MM.1S (cell line): Measurements from ENCODE around the gene IFNB1.

Source experiments
- DNase-seq: peaks from one replicate; pipeline ENCODE4 v3.0.0-alpha.2; 2015
- H2AFZ ChIP-seq: fragments of 300-600 bp; sonication (generic); 2 replicates; pipeline ENCODE4 v1.6.0; 2016; ENCODE audit warnings: antibody characterized with exemption, low read length
- H3F3A ChIP-seq: fragments of 300-600 bp; sonication (generic); 2 replicates; pipeline ENCODE4 v1.6.1; 2016; ENCODE audit warnings: mild to moderate bottlenecking, antibody characterized with exemption, low read length, moderate library complexity, mixed read lengths; ENCODE audit not compliant: insufficient read depth
- H3K27ac ChIP-seq: fragments of 300-600 bp; sonication (generic); 2 replicates; pipeline ENCODE4 v1.5.1; 2016; ENCODE audit warnings: mild to moderate bottlenecking, low read length
- H3K27me3 ChIP-seq: fragments of 300-600 bp; sonication (generic); replicated peaks from 2 replicates; pipeline ENCODE4 v1.6.0; 2016; ENCODE audit warnings: low read length; ENCODE audit not compliant: insufficient read depth
- H3K36me3 ChIP-seq: fragments of 300-600 bp; sonication (generic); replicated peaks from 2 replicates; pipeline ENCODE4 v1.6.1; 2016; ENCODE audit warnings: mild to moderate bottlenecking, low read length, mixed read lengths; ENCODE audit not compliant: insufficient read depth
- H3K4me1 ChIP-seq: fragments of 300-600 bp; sonication (generic); 2 replicates; pipeline ENCODE4 v1.6.1; 2016; ENCODE audit warnings: low read length, mixed read lengths
- H3K4me2 ChIP-seq: fragments of 300-600 bp; sonication (generic); 2 replicates; pipeline ENCODE4 v1.6.0; 2016; ENCODE audit warnings: low read depth, low read length
- H3K4me3 ChIP-seq: fragments of 300-600 bp; sonication (generic); 2 replicates; pipeline ENCODE4 v1.5.1; 2016; ENCODE audit warnings: low read length, mixed read lengths
- H3K79me2 ChIP-seq: fragments of 300-600 bp; sonication (generic); 2 replicates; pipeline ENCODE4 v1.6.1; 2016; ENCODE audit warnings: mixed run types, low read length, mixed read lengths
- H3K9ac ChIP-seq: fragments of 300-600 bp; sonication (generic); 2 replicates; pipeline ENCODE4 v1.6.1; 2016; ENCODE audit warnings: low read length, mixed read lengths
- H3K9me2 ChIP-seq: fragments of 300-600 bp; sonication (generic); replicated peaks from 2 replicates; pipeline ENCODE4 v1.6.1; 2016; ENCODE audit warnings: mild to moderate bottlenecking, low read length, mixed read lengths; ENCODE audit not compliant: insufficient read depth
- H3K9me3 ChIP-seq: fragments of 300-600 bp; sonication (generic); replicated peaks from 2 replicates; pipeline ENCODE4 v1.6.1; 2016; ENCODE audit warnings: mild to moderate bottlenecking, low read length, mixed read lengths; ENCODE audit not compliant: insufficient read depth
- H4K20me1 ChIP-seq: fragments of 300-600 bp; sonication (generic); 2 replicates; pipeline ENCODE4 v1.6.1; 2016; ENCODE audit warnings: mild to moderate bottlenecking, low read length, moderate library complexity, mixed read lengths; ENCODE audit not compliant: insufficient read depth
- EZH2 ChIP-seq: fragments of 300-600 bp; sonication (generic); optimal IDR thresholded peaks from 2 replicates; pipeline ENCODE3; 2017; ENCODE audit warnings: low read depth, mild to moderate bottlenecking, antibody characterized with exemption, low read length, mixed read lengths
- EZH2phosphoT487 ChIP-seq: fragments of 300-600 bp; sonication (generic); IDR thresholded peaks from 2 replicates; pipeline ENCODE4 v1.6.1; 2018; ENCODE audit warnings: antibody characterized with exemption, low read length
- TF ChIP-seq, protein P1 (sequence below): fragments of 300-600 bp; sonication (generic); IDR thresholded peaks from 2 replicates; pipeline ENCODE4 v1.5.1; 2016; ENCODE audit warnings: antibody characterized with exemption, low read length, mixed read lengths

IFNB1 gene

DNA sequence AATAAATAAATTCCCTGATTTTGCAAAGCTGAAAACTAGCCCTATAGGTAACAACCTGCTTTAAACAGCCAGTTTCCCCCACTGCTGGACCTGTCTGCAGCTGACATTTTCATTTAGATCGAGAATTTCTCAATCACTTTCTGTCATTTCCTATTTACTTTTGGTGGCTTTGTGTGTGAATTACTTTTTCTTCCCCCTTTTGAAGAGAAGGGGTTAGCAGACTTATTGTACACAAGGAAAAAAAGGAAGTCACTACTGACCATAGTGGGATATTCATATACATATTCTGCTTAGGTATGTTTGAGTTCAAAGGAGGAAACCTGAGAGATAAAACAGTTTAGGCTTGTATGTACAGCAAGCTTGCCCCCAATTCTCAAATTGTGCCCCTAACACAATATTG, 27.0 kb upstream of the IFNB1 start:
- Histone ChIP-seq H3K4me2 (no peak overlapping the region), H3K27me3 (no peaks in the 10 kb centered on the region), H3K27ac (no peak overlapping the region), H3K36me3 (no peaks in the 10 kb centered on the region), H4K20me1 (no peaks in the 10 kb centered on the region), H3K9ac (no peak overlapping the region), H3K4me1 (no peaks in the 10 kb centered on the region), H3K79me2 (no peaks in the 10 kb centered on the region), H3K9me2 (no peaks in the 10 kb centered on the region), H3K4me3 (no peak overlapping the region), H3K9me3 (no peaks in the 10 kb centered on the region), H3F3A (no peaks in the 10 kb centered on the region), H2AFZ (no peak overlapping the region)
- DNase-seq: no peak
- TF ChIP-seq EZH2phosphoT487 (no peak), EZH2 (no peak)
- TF ChIP-seq, protein P1, sequence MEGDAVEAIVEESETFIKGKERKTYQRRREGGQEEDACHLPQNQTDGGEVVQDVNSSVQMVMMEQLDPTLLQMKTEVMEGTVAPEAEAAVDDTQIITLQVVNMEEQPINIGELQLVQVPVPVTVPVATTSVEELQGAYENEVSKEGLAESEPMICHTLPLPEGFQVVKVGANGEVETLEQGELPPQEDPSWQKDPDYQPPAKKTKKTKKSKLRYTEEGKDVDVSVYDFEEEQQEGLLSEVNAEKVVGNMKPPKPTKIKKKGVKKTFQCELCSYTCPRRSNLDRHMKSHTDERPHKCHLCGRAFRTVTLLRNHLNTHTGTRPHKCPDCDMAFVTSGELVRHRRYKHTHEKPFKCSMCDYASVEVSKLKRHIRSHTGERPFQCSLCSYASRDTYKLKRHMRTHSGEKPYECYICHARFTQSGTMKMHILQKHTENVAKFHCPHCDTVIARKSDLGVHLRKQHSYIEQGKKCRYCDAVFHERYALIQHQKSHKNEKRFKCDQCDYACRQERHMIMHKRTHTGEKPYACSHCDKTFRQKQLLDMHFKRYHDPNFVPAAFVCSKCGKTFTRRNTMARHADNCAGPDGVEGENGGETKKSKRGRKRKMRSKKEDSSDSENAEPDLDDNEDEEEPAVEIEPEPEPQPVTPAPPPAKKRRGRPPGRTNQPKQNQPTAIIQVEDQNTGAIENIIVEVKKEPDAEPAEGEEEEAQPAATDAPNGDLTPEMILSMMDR: no peak

DNA sequence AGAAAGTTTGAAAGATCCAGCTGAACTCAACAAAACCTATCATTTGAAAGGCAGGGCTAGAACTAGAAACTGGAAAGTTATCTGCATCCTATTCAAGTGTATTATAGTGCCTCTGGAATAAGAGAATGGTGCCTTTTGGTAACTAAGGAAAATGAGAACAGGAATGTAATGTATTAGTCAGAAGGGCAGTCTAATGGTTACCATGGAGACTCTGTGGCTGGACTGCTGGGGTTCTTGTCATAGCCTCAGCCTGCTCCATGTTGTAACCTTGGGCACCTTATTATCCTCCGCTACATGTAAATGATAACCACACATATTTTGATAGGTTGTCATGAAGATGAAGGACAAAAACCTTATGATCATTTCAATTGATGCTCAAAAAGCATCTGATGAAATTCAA, 24.6 kb upstream of the IFNB1 start:
- no peak for TF ChIP-seq EZH2
- TF ChIP-seq EZH2phosphoT487: no peak
- TF ChIP-seq, protein P1: no peak
- no peak for DNase-seq
- no peak overlapping the region for H2AFZ ChIP-seq
- H3K4me2 ChIP-seq: no peak overlapping the region
- H4K20me1 ChIP-seq: no peaks in the 10 kb centered on the region
- H3K4me3 ChIP-seq: no peak overlapping the region
- no peaks in the 10 kb centered on the region for H3F3A ChIP-seq
- no peaks in the 10 kb centered on the region for H3K36me3 ChIP-seq
- H3K9me2 ChIP-seq: no peaks in the 10 kb centered on the region
- H3K27ac ChIP-seq: no peak overlapping the region
- no peaks in the 10 kb centered on the region for H3K9me3 ChIP-seq
- H3K4me1 ChIP-seq: peaks cover 4% of the 10 kb centered on the region; the same call in 1 of the 2 replicates
- no peaks in the 10 kb centered on the region for H3K79me2 ChIP-seq
- H3K9ac ChIP-seq: no peak overlapping the region
- no peaks in the 10 kb centered on the region for H3K27me3 ChIP-seq

DNA sequence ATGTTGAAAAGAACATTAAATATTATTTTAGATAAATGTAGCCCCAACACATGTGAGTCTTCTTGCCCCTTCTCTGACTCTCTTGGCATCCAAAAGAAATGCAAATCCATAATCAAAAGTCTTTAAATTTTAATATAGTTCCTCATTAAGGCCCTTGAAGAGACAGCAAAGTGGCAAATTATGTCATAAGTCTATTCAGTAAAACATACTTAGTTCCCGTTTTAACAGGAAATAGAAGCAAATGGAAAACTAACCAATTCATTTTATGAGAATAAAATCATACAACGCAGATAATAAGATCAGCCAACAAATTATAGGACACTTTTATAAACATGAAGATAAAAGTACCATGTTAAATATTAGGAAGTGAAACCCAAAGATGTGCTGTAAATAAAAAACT, 20.1 kb upstream of the IFNB1 start:
- no peaks in the 10 kb centered on the region for H4K20me1 ChIP-seq
- no peak overlapping the region for H3K4me2 ChIP-seq
- no peaks in the 10 kb centered on the region for H3K36me3 ChIP-seq
- H3K9me3 ChIP-seq: no peaks in the 10 kb centered on the region
- H3K79me2 ChIP-seq: no peaks in the 10 kb centered on the region
- TF ChIP-seq, protein P1: no peak
- TF ChIP-seq EZH2 (no peak), EZH2phosphoT487 (no peak)
- peaks cover 6% of the 10 kb centered on the region; the same call in 1 of the 2 replicates for H3F3A ChIP-seq
- H3K9me2 ChIP-seq: no peaks in the 10 kb centered on the region
- no peak overlapping the region for H3K4me3 ChIP-seq
- H3K27me3 ChIP-seq: no peaks in the 10 kb centered on the region
- H3K4me1 ChIP-seq: peaks cover 10% of the 10 kb centered on the region; the same call in 1 of the 2 replicates
- DNase-seq: no peak
- H3K9ac ChIP-seq: no peak overlapping the region
- H2AFZ ChIP-seq: no peak overlapping the region
- no peak overlapping the region for H3K27ac ChIP-seq
